ENCODE results near the gene RPS6KC1. TPM values are rescaled to one million over a fixed set of nuclear protein-coding genes. Genes with fewer than 3 reads are reported as not detected.

Gene RPS6KC1
- total RNA-seq, 1 donor from 2014 or later, result 19.2 TPM

DNA sequence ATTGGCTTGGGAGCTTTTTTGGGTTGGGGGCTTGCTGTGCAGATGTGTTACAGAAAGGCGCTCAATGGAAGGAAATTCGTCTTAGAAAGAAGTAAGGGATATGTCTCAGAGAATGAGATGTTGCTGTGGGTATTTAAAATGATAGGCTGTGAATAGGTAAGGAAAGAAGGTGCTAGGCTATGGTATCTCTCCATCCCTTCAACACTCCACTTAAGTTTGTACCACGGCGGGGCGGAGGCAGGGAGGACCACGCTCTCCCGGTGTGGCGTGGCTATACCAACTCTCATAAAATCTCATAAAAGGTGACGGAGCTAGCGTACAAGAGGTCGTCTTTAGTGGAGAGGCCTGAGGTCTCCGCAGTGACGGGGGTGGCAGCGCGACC, 305 bp upstream of the RPS6KC1 start:
- H3K36me3 Mint-ChIP-seq, result peaks cover 11% of the 10 kb centered on the region
- peaks cover 22% of the 10 kb centered on the region for H3K4me1 Mint-ChIP-seq (ENCODE audit: unreplicated experiment)
- H3K9me3 Mint-ChIP-seq, result peaks cover 5% of the 10 kb centered on the region
- peak overlapping the region; percentile 97 for H3K4me3 Mint-ChIP-seq
- TF ChIP-seq, protein P1, sequence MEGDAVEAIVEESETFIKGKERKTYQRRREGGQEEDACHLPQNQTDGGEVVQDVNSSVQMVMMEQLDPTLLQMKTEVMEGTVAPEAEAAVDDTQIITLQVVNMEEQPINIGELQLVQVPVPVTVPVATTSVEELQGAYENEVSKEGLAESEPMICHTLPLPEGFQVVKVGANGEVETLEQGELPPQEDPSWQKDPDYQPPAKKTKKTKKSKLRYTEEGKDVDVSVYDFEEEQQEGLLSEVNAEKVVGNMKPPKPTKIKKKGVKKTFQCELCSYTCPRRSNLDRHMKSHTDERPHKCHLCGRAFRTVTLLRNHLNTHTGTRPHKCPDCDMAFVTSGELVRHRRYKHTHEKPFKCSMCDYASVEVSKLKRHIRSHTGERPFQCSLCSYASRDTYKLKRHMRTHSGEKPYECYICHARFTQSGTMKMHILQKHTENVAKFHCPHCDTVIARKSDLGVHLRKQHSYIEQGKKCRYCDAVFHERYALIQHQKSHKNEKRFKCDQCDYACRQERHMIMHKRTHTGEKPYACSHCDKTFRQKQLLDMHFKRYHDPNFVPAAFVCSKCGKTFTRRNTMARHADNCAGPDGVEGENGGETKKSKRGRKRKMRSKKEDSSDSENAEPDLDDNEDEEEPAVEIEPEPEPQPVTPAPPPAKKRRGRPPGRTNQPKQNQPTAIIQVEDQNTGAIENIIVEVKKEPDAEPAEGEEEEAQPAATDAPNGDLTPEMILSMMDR (conservative IDR thresholded peaks at IDR 0.05), result no peak
- no peak for DNase-seq (ENCODE audit: extremely low spot score, unreplicated experiment)
- peak overlapping the region; percentile 77 for H3K27ac Mint-ChIP-seq
- H3K27me3 Mint-ChIP-seq, result peaks cover 3% of the 10 kb centered on the region

DNA sequence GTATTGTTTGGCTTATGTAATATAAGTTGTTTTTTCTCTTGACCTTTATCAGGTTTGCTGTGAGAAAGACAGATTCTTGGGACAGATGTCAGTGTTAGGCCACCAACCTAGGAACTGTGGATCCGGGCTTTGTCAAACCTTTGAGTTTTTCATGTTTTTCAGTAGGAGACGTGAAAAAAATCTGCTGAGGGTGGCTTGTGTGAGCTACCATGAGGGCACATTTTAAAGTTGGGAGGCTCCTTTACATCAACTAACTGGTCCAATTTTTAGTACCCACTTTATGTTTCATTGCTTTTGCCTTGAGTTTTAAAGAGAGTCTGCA, 801 bp downstream of the RPS6KC1 start:
- TF ChIP-seq, protein P1 (conservative IDR thresholded peaks at IDR 0.05), result no peak
- Mint-ChIP-seq H3K27ac (peak overlapping the region; percentile 65), H3K36me3 (peaks cover 11% of the 10 kb centered on the region), H3K4me1 (ENCODE audit: unreplicated experiment) (peaks cover 22% of the 10 kb centered on the region), H3K27me3 (peaks cover 3% of the 10 kb centered on the region), H3K9me3 (peaks cover 5% of the 10 kb centered on the region), H3K4me3 (peak overlapping the region; percentile 97)
- DNase-seq (ENCODE audit: extremely low spot score, unreplicated experiment), result no peak

DNA sequence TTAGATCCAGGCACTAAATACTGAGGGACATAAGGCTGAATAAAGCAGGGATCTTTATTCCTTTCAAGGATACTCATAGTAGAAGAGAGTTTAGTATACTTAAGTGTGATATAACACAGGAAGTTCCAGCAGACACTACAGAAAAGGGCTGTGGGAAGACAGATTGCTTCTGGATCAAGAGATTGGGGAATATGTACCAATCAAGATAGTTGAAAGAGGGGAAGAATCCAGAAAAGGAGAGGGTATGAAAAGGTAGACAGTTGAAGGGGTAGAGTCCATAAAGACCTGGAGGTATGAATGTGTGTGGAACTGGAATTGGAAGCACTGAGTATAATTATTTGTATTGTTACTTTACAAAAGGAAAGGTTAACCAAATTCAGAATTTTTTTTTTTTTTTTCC, 2.4 kb downstream of the RPS6KC1 start:
- Mint-ChIP-seq H3K27ac (no peak overlapping the region), H3K9me3 (peaks cover 5% of the 10 kb centered on the region), H3K4me3 (no peak overlapping the region), H3K27me3 (peaks cover 3% of the 10 kb centered on the region), H3K36me3 (peaks cover 11% of the 10 kb centered on the region), H3K4me1 (ENCODE audit: unreplicated experiment) (peaks cover 22% of the 10 kb centered on the region)
- TF ChIP-seq, protein P1 (conservative IDR thresholded peaks at IDR 0.05), result no peak
- DNase-seq (ENCODE audit: extremely low spot score, unreplicated experiment), result no peak

DNA sequence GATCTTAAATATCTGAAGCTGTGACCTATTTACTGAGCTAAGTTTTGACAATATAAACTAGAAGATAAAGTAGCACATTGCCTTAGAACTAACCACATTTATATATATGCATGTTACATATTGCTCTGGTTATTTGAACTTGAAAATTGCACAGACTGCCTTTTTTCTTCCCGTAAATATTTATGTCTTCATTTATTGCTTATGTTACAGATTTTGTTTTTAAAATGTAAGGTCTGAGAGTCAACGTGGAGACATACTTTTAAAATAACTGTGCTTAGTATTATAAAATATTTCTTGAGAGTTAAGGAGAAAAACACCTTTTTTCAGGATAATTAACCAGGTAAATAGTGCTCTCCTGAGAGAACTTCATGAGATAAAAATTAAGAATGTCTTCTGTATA, 3.1 kb downstream of the RPS6KC1 start:
- no peak for DNase-seq (ENCODE audit: extremely low spot score, unreplicated experiment)
- Mint-ChIP-seq H3K27ac (no peak overlapping the region), H3K36me3 (peaks cover 13% of the 10 kb centered on the region), H3K27me3 (no peaks in the 10 kb centered on the region), H3K9me3 (peaks cover 7% of the 10 kb centered on the region), H3K4me1 (ENCODE audit: unreplicated experiment) (peaks cover 22% of the 10 kb centered on the region), H3K4me3 (no peak overlapping the region)
- TF ChIP-seq, protein P1 (conservative IDR thresholded peaks at IDR 0.05), result no peak

DNA sequence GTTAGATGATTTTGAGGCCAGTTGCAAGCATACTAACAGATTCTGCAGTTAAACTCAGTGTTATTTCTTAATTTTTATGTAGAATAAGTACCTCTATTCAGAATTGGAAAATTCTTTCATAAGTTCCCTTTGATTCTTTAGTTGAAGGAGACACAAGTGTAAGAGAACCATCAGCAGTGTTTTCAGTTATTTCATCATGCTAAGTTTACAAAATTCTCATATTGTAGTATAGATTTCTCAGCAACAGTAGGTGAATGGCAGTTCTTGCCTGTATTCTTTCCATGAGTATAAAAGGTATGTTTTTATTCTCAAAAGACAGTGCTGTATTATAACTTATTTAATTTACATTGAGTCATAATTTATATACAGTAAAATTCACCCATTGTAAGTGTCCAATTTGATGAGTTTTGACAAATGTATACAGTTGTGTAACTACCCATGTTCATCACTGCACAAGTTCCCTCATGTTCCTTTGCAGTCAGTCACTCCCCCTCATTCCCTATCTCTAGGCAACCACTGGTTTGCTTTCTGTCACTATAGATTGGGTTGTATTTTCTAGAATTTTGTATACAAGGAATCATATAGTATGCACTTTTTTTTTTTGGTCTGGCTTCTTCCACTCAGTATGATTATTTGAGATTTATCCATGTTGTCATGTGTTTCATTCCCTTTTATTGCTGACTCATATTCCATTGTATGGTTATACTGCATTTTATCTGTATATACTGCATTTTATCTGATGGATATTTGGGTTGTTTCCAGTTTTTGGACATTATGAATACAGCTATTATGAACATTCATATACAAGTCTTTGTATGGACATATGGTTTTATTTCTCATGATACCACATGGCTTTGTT, 3.9 kb downstream of the RPS6KC1 start:
- Mint-ChIP-seq H3K27ac (no peak overlapping the region), H3K4me3 (no peak overlapping the region), H3K4me1 (ENCODE audit: unreplicated experiment) (peaks cover 22% of the 10 kb centered on the region), H3K27me3 (no peaks in the 10 kb centered on the region), H3K36me3 (peaks cover 15% of the 10 kb centered on the region), H3K9me3 (peaks cover 9% of the 10 kb centered on the region)
- TF ChIP-seq, protein P1 (conservative IDR thresholded peaks at IDR 0.05), result no peak
- no peak for DNase-seq (ENCODE audit: extremely low spot score, unreplicated experiment)
